Pancreas (tissue), 10 donors: ENCODE results near the gene RNF224. TPM values are rescaled to one million over a fixed set of nuclear protein-coding genes. Genes with fewer than 3 reads are reported as not detected.

ENCODE experiments used
- ATAC-seq, 4 donors: fragments of 200-7000 bp; cut with Tn5 transposase; one replicate each; pipeline versions ENCODE4 v1.8.0 to v1.9.1; 2020; ENCODE audit warnings: mild to moderate bottlenecking in 4 of 4, moderate library complexity in 4 of 4
- DNase-seq, 6 donors: peaks; one replicate each; pipeline ENCODE4 v3.0.0-alpha.2; 2020
- FAIRE-seq: peaks from 2 replicates; lab custom pipeline; 2012; peaks lifted over from hg19 to GRCh38; lab: Jason Lieb, UNC
- H3K27ac ChIP-seq, 4 donors: fragments of 200-600 bp; sonication (generic); 1 replicate in 3 of 4; 2 replicates in 1 of 4; pipeline versions ENCODE4 v1.5.0 to v1.8.0; 2020
- H3K27me3 ChIP-seq, 4 donors: fragments of 200-600 bp; one replicate each; pipeline ENCODE4 v1.8.0; 2021
- H3K36me3 ChIP-seq, 3 donors: fragments of 200-600 bp; sonication (generic) in 1 of 3; one replicate each; pipeline versions ENCODE4 v1.5.0 to v1.8.0; 2020 to 2021
- H3K4me1 ChIP-seq, 3 donors: fragments of 200-600 bp; one replicate each; pipeline ENCODE4 v1.8.0; 2021
- H3K4me3 ChIP-seq, 4 donors: fragments of 200-600 bp; sonication (generic) in 2 of 4; one replicate each; pipeline versions ENCODE4 v1.5.0 to v1.8.0; 2020 to 2021
- H3K9me3 ChIP-seq, 4 donors: fragments of 200-600 bp; one replicate each; pipeline ENCODE4 v1.8.0; 2021
- WGBS, 2 donors: extraction: QIAGEN DNeasy Blood & Tissue Kit; methylation state at CpG; one replicate each; pipeline ENCODE4 v1.1.7; 2013; 5-methylcytosine and 5-hydroxymethylcytosine counted together
- intact Hi-C, 3 donors: fragments of 100-400 bp; cut with DNase I; formaldehyde crosslinking; loops; one replicate each; pipeline versions ENCODE4 v1.11.1 to v1.14.2; 2022
- polyA plus RNA-seq, 2 donors: library from polyadenylated mRNA; stranded (reverse); fragments of 200-250 nt; gene quantifications; one replicate each; pipeline ENCODE4 v1.2.3, GENCODE V29; 2013
- total RNA-seq, 6 donors: library from RNA; stranded (reverse); fragmentation: NEBNext Ultra II Directional in 4 of 6; extraction: Animal tissue kit (Norgen Biotek cat#: 25700) in 4 of 6; gene quantifications; one replicate each; pipeline versions ENCODE4 v1.2.1 to v1.2.4, GENCODE V29; 2021 to 2023
- TF ChIP-seq, protein P1 (sequence below), 4 donors: fragments of 200-600 bp; sonication (generic) in 3 of 4; IDR thresholded peaks; one replicate each; pipeline versions ENCODE4 v1.5.0 to v1.8.0; 2021; ENCODE audit warnings: antibody characterized with exemption in 4 of 4
- donor health status: healthy with polysubstance abuse.
- donor health status: DM: no; HTN: no; CAD: no; lungs with moderate emphysema.
- donor health status: DM: no; HTN: no; CAD: no.
- donor health status: control.
- donor health status: control.
- donor health status: Bipolar disorder and iron deficiency.
- donor health status: DM: yes; HTN: yes; CAD: no.
- donor health status: DM: no; HTN: no; CAD: no.
- donor health status: DM: no; HTN: no; CAD: no.
- donor health status: DM: yes; HTN: yes; CAD: no.

RNF224 gene
- total and polyA plus RNA-seq, 8 donors: 0.09 to 0.61 (median 0.61) TPM; not detected in 5

DNA sequence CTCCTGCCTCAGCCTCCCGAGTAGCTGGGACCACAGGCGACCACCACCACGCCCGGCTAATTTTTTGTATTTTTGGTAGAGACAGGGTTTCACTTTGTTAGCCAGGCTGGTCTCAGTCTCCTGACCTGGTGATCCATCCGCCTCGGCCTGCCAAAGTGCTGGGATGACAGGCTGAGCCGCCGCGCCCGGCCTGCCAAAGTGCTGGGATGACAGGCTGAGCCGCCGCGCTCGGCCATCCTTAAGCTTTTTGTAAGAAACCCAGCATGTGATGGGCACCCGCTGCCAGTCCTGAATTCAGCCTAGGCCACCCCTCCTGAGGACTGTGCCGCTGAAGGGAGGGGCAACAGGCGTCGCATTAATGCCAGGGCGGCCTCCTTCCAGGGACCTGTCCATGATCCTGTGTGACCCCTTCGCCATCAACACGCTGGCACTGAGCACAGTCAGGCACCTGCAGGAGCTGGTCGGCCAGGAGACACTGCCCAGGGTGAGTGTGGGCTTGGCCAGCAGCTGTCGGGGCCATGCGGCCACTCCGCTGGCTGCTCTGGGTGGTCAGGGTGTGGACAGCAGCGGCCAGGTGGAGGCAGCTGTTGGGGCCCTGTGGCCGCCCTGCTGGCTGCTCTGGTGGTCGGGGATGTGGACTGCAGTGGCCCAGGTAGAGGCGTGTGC lies 38.3 kb downstream of the RNF224 start:
- H3K4me1 ChIP-seq: peaks cover 15 to 16% (median 16%) of the 10 kb centered on the region in 3 donors
- peaks cover 0 to 5% (median 0%) of the 10 kb centered on the region in 3 donors for H3K36me3 ChIP-seq
- DNase-seq (peak in 2 of 6 donors; percentile 14 to 54), ATAC-seq (no peak), FAIRE-seq (no peak)
- WGBS, 2 donors: 93 to 95% methylated on average over 29 of the region's 29 CpGs
- H3K4me3 ChIP-seq: no peak overlapping the region
- H3K27ac ChIP-seq: no peak overlapping the region
- H3K27me3 ChIP-seq: no peaks in the 10 kb centered on the region
- no peaks in the 10 kb centered on the region for H3K9me3 ChIP-seq
- intact Hi-C loops: no loop called here
- TF ChIP-seq, protein P1, sequence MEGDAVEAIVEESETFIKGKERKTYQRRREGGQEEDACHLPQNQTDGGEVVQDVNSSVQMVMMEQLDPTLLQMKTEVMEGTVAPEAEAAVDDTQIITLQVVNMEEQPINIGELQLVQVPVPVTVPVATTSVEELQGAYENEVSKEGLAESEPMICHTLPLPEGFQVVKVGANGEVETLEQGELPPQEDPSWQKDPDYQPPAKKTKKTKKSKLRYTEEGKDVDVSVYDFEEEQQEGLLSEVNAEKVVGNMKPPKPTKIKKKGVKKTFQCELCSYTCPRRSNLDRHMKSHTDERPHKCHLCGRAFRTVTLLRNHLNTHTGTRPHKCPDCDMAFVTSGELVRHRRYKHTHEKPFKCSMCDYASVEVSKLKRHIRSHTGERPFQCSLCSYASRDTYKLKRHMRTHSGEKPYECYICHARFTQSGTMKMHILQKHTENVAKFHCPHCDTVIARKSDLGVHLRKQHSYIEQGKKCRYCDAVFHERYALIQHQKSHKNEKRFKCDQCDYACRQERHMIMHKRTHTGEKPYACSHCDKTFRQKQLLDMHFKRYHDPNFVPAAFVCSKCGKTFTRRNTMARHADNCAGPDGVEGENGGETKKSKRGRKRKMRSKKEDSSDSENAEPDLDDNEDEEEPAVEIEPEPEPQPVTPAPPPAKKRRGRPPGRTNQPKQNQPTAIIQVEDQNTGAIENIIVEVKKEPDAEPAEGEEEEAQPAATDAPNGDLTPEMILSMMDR (IDR thresholded peaks at IDR 0.05): no peak

GRCh38 chr9:137266162-137266527 lies 38.8 kb downstream of the RNF224 start:
- H3K4me3 ChIP-seq: no peak overlapping the region
- no peaks in the 10 kb centered on the region for H3K9me3 ChIP-seq
- TF ChIP-seq, protein P1 (IDR thresholded peaks at IDR 0.05): no peak
- FAIRE-seq (no peak), DNase-seq (peak in 4 of 6 donors; percentile 23 to 84 (median 56)), ATAC-seq (no peak)
- peaks cover 15 to 16% (median 16%) of the 10 kb centered on the region in 3 donors for H3K4me1 ChIP-seq
- 85 to 90% methylated on average over 15 of the region's 15 CpGs for WGBS, 2 donors
- H3K27me3 ChIP-seq: no peaks in the 10 kb centered on the region
- peaks cover 0 to 5% (median 0%) of the 10 kb centered on the region in 3 donors for H3K36me3 ChIP-seq
- H3K27ac ChIP-seq: no peak overlapping the region
- intact Hi-C loops: no loop called here

DNA sequence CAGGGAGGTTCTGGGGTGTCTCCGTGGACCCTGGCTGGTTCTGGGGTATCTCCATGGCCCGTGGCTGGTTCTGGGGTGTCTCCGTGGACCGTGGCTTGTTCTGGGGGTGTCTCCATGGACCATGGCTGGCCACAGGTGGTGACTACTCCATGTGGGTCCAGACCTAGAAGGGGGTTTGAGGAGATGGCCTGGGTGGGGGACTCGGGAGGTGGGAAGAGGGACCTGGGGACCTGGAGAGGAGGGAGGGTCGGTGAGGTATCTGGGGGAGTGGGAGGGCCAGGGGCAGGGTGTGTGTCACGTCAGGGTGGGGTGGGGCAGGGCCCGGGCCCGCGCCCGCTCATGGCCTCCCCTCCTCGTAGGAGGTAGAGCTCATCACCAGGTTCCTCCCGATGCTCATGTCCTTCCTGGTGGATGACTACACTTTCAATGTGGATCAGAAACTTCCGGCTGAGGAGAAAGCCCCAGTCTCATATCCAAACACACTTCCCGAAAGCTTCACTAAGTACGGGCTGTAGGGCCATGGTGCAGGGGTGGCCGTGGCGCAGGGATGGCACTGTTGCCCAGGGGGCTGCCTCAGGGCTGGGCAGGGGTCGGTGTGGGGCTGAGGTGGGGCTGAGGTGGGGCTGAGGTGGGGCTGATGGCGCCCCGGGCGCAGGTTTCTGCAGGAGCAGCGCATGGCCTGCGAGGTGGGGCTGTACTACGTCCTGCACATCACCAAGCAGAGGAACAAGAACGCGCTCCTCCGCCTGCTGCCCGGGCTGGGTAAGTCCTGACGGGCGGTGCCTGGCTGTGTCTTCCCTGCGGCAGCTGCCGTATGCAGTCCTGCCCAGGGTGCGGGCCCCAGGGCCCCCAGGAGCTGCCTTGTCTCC lies 39.5 kb downstream of the RNF224 start:
- Histone ChIP-seq H3K27ac (no peak overlapping the region), H3K9me3 (no peaks in the 10 kb centered on the region), H3K36me3 (peaks cover 0 to 5% (median 0%) of the 10 kb centered on the region in 3 donors), H3K27me3 (no peaks in the 10 kb centered on the region), H3K4me1 (peaks cover 15 to 16% (median 16%) of the 10 kb centered on the region in 3 donors), H3K4me3 (no peak overlapping the region)
- intact Hi-C loops: no loop called here
- DNase-seq: peak in 2 of 6 donors; percentile 42 to 54
- TF ChIP-seq, protein P1 (IDR thresholded peaks at IDR 0.05): no peak
- 93 to 97% methylated on average over 25 to 34 of the region's 34 CpGs for WGBS, 2 donors
- no peak for ATAC-seq
- no peak for FAIRE-seq

- intact Hi-C loops: no loop called here
- 92 to 98% methylated on average over 6 of the region's 6 CpGs for WGBS, 2 donors
- Histone ChIP-seq H3K4me1 (peaks cover 15 to 16% (median 16%) of the 10 kb centered on the region in 3 donors), H3K4me3 (no peak overlapping the region), H3K27ac (no peak overlapping the region), H3K27me3 (no peaks in the 10 kb centered on the region), H3K36me3 (peaks cover 10 to 13% (median 10%) of the 10 kb centered on the region in 3 donors), H3K9me3 (no peaks in the 10 kb centered on the region)
- ATAC-seq (no peak), FAIRE-seq (no peak), DNase-seq (no peak)
- TF ChIP-seq, protein P1 (IDR thresholded peaks at IDR 0.05): no peak
These were observed 40.6 kb downstream of the RNF224 start for GRCh38 chr9:137267933-137268355.
